Ramos (cell line): ENCODE results near the gene PCSK4.
"Not testable (repeated sequence)": the region's sequence is repeated elsewhere in the genome, so short reads cannot be mapped to it uniquely, and the experiment has no call there.

ENCODE experiments used
- in situ Hi-C: fragments of 300-500 bp; cut with MboI; formaldehyde crosslinking; loops from one replicate; pipeline ENCODE4 v1.14.3; 2022; ENCODE audit warnings: low sequenced_read_pairs; ENCODE audit not compliant: unreplicated experiment

PCSK4 gene

GRCh38 chr19:1446713-1447481 lies 43.3 kb downstream of the PCSK4 start:
- in situ Hi-C loops = no loop called here

DNA sequence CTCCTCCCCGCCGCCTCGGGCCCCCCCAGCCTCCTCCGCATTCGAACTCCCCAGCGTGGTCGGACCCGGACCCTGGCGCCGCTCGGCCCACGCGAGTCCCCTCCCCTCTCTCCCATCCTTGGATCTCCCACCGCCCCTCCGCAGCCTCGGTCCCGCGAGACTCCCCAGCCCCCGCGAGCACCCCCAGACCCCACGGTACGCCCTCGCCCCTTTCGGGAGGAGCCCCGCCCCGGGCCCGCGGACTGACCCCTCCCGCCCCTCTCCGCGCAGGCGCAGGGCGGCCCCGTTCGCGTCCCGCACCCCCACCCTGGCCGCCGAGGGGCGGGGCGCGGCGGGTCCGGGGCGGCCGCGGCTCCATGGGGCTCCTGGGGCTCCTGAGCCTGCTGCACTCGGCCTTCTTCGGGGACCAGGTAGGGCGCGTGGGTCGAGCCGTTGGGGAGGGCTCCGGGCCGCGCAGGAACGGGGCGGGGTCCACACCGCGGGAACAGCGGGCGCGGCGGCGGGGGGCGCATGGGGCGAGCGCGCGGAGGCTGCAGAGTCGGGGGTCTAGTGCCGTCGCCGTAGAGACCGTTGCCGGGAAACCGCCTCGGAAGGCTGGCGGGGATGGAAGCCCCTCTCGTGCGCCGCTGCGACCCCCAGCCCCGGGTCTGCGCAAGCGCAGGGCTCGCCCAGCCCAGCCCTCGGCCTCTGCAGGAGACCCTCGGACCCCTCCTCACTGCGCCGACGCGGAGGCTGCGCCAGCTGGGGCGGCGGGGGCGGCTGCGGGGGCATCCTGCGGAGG lies 44.0 kb downstream of the PCSK4 start:
- in situ Hi-C loops = no loop called here

DNA sequence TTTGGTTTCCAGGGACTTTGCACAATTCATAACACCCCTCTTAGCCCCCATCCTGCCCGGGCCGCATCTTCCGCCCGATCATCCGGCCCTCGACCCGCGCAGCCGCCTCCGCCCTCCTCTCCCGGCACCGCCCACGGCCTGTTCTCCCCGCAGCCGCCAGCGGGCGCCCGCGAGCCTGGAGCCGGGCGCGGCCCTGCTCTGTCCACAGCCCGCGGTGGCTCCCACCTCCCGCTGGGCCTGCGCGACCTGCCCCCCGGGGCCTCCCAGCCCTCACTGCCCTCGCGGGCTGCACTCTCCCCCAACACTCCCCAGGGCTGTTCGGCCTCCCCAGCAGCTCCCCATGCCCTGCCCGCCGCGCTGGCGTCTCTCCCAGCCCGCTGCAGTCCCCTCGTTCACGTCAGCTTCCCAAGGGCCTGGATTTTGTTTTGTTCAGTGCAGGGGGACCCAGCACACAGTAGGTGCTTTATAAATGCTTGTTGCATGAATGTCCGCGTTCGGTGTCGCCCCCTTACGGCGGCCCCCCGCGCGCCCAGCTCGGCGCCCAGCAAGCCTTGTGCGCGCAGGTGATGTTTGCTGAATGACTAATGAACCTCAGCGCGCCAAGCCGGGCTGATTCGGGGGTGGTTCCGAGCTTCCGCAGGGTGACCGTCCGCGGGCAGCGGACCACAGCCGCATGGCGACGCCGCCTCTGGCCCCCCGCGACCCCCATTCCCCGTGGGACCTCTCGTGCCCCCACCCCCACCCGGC lies 44.8 kb downstream of the PCSK4 start:
- in situ Hi-C loops = no loop called here

DNA sequence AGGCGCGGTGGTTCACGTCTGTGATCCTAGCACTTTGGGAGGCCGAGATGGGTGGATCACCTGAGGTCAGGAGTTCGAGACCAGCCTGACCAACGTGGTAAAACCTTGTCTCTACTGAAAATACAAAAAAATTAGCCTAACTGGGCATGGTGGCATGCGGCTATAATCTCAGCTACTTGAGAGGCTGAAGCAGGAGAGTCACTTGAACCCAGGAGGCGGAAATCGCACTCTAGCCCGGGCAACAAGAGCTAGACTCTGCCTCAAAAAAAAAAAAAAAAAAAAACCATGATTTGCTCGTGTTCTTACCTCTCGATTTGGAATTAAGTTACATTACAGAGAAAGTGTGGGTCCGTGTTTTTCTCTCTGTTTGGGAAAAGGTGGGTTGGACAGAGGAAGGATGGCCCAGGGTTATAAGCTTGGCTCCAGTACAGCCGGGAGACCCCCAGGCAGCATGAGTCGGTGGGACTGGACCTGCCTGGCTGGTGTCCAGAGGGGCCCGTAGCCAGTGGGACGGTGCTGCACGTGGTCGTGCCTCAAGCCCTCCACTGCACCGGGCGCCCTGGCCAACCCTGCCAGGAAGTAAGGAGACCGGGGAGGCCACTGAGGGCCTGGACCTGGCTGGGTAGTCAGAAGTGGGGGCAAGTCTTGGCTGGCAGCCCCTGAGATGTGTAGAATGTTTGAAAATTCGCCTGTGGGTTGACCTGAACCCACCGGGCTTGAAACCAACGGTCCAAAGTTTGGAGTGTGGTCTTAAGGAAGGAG lies 48.3 kb downstream of the PCSK4 start:
- in situ Hi-C loops = no loop called here

DNA sequence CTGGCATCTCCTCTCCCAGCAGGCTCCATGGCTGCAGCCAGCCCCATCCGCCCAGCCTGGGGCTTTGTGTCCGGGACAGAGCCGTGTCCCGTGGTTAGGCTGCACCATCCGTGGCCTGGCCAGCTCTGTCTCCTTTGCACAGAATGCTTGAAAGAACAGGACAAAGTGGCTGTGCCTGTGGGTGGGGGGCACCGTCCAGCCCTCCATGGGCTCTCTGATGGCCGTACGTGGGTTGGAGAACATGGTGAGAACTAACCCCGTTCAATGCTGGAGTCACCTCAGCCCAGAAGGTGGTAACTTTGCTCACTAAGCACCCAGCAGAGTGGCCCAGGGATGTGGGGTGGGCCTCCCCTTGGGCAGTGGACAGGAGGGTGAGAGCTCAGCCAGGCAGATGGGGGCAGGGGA lies 49.1 kb downstream of the PCSK4 start:
- in situ Hi-C loops = no loop called here

DNA sequence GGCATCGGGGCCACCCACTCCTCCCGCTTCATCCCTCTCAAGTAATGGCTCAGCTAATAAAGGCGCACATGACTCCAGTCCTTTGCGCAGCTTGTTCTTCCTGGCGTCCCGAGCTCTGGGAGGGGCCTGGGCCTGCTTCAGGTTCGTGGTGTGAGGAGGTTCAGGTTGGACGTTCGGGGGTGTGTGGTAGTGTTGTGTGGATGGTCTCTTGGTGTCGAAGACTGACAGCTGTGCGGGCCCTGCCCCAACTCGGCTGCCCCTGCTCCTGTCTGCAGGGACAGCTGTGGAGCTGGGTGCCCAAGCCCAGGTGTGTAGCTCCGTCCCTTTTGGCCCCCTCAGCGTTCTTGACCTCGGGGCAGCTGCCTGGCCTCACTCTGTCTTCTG lies 49.7 kb downstream of the PCSK4 start:
- in situ Hi-C loops = no loop called here

- in situ Hi-C loops = not testable (repeated sequence)
Measured at GRCh38 chr19:1439525-1440417, 50.4 kb downstream of the PCSK4 start.

DNA sequence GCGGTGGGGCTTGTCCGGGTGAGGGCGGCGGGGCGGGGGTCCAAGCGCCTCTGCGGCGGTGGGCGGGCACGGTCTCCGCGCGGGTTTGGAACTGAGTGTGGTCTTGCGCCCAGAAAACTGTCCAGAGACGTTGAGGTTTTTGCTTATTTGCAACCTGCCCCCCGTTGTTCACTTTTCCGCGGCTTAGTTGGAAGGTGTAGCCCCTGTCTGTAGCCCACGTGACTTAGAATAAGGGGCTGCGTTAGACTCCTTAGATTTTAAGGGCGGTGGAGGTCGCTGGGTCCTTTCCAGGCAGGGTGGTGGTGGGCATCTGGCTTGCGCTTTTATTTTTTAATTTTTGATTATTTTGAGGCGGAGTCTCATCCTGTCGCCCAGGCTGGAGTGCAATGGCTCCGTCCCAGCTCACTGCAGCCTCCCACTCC lies 51.2 kb downstream of the PCSK4 start:
- in situ Hi-C loops = no loop called here

DNA sequence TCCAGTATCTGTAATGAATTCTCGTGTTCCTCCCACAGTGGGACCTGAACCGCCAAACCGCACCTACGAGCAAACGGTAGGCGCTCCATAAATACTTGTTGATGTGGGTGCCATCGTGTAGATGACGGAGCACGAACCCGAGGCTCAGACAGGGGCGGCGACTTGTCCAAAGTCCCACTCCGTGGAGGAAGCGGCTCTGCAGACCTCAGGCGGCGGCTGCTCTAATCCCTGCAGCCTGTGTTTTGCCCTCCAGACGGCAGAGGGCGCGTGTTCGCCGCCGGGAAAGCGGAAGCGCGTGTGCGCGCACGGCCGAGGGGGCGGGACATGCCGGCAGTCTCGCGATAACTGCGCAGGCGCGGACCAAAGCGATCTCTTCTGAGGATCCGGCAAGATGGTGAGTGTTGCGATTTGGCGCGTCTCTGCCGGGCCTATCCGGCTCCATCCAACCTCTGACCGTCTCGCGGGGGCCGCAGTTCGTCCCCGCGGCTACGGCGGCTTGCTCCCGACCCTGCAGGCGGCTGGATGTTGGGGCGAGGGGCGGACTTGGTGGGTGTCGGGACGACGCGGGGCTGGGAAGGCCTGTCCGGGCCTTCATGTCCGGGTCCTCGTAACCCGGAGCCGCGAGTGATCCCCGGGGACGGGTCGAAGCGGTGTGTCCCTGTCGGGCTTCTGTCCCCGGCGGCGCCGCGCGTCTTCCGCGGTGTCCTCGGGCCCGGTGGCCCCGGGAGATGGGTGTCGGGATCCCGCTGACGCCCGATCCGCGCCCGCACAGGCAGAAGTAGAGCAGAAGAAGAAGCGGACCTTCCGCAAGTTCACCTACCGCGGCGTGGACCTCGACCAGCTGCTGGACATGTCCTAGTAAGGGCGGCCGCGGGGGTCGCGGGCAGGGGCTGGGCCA lies 51.9 kb downstream of the PCSK4 start, which contains the start of gene RPS15:
RPS15 (plus strand) TSS at position 362 of the 898 bp plus-strand sequence; CDS start at position 392, 30 bp downstream.
- in situ Hi-C loops = no loop called here

DNA sequence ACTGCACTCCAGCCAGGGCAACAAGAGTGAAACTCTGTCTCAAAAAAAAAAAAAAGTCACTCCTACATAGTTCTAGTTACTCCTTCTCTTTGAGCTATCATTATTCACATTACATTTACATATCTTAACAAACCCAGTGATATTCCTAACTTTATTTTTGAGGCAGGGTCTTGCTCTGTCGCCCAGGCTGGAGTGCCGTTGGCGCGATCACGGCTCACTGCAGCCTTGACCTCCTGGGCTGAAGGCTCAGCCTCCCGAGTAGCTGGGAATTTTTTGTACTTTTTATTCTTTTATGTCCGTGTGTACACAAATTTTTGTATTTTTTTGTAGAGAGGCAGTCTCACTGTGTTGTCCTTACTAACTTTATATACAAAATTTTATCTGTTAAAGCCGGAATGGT lies 52.5 kb downstream of the PCSK4 start:
- in situ Hi-C loops = no loop called here

DNA sequence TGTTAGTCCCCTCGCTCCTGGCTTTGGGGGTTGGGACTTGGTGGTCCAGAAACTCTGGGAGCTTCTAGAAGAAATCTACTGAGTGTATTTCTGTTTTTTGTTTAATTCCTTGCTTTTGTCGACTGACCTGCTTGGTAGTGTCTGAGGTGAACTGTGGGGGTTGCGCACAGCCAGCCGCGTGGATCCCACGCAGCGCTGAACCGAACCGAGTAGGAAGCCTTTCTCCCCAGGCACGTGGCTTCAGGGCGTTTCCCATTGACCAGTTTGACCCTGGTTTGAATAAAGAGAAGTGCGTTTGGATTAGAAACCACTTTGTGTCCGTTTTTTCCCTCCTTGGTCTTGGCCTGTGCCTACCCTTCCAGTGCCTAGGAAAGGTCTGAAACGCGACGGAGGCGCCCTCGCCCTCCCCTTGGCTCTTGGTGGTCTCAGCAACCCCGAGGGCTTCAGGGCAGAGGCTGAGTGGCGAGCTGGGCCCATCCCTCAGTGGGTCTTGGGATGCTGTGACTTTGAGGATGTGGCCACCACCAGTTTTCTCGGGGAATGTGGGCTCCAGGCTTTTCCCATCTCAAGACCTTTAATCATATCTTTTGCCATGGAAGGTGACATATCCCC lies 54.7 kb downstream of the PCSK4 start:
- in situ Hi-C loops = no loop called here

DNA sequence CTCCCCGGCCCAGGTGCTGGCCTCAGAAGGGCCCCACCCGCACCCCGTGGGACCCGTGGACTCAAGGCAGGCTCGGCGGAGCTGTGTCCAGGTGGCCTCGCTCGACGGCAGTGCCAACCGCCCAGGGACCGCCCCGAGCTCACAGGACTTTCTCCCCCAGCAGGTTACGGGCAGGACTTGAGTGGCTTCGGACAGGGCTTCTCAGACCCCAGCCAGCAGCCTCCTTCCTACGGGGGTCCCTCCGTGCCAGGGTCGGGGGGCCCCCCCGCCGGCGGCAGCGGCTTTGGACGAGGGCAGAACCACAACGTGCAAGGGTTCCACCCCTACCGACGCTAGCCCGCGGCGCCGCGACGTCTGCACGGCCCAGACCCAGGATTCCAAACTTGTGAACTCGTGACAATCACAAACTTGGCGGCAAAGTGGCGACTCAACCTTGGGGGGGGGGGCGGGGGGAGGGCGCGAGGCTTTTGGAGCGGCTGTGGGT lies 55.5 kb downstream of the PCSK4 start:
- in situ Hi-C loops = no loop called here

DNA sequence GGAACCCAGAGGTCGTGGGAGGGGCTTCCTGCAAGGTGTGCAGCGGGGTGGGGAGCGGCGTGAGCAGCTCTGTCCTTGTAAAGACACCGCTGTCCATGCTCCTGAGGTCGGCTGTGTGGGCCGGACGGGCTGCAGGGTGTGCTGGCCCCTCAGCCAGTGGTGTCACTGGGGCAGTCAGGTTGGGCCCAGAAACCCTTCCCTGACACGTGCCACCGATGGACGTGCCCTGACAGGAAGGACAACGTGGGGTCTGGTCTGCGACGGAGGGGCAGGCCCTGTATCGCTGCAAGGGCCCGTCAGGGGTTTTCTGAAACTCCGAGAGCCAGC lies 56.1 kb downstream of the PCSK4 start:
- in situ Hi-C loops = no loop called here

GRCh38 chr19:1433119-1434039 lies 56.8 kb downstream of the PCSK4 start:
- in situ Hi-C loops = no loop called here

DNA sequence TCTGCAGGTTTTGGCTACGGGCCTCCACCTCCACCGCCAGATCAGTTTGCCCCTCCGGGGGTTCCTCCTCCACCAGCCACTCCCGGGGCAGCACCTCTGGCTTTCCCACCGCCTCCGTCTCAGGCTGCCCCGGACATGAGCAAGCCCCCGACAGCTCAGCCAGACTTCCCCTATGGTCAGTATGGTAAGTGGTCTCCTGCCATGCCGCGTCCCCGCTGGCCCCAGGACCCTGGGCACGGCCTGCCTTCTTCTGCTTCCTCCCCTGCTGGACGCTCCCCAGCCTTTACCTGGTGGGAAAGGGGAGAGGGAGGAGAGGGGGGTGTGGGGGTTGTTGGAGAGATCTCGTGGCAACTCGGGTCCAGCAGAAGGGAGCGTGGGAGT lies 57.7 kb downstream of the PCSK4 start:
- in situ Hi-C loops = no loop called here

DNA sequence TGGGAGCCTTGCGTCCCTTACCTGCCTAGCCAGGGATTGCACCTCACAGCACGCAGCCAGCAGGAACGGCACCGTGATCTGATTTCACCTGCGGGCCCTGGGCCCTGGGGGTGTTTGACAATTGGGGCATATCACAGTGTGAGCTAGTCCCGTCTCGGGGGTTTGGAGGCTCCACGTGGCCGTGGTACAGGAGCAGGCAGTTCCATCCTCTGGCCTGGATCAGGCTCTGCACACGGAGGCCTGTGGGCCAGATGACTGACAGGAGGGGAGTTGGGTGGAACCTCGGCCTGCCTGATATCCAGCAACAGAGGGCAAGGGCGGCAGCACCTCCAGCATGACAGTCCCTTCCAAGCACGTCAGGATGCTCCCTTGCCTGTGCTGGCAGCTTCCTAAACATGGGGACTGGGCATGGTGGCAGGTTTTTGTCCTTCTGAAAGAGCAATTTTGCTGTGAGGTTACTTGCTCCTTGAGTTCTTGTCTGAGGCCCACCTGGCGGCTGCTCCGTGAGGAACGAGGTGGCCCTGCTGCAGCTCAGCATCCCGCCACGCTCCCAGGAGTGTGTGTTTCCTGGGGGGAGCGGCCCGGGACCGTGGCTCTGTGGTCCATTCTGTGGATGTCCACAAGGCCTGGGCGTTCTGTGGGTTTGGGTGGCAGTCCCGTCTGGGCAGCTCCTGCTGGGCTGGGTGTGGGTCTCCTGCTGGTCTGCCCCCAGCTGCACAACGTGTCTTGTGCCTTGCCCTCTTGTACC lies 58.2 kb downstream of the PCSK4 start:
- in situ Hi-C loops = no loop called here
